ENCODE data around the gene STAT2.

The STAT2 gene

GRCh38 chr12:56311003-56311402 is 48.9 kb downstream of the STAT2 start:
- TF ChIP-seq CTCF (conservative IDR thresholded peaks at IDR 0.05; ENCODE audit: low read length) (no peak), EZH2phosphoT487 (IDR thresholded peaks at IDR 0.05; ENCODE audit: borderline replicate concordance) (no peak)
- Histone ChIP-seq H3K9me2 (replicated peaks; ENCODE audit: low read depth, low read length) (no peaks in the 10 kb centered on the region), H3K9ac (ENCODE audit: low read depth, low read length, poor library complexity, severe bottlenecking) (no peak overlapping the region), H2AFZ (ENCODE audit: low read length) (no peak overlapping the region), H4K20me1 (ENCODE audit: insufficient read depth, low read length, poor library complexity, severe bottlenecking) (no peaks in the 10 kb centered on the region), H3K79me2 (ENCODE audit: insufficient read depth, low read length) (peaks cover 20% of the 10 kb centered on the region), H3K9me3 (ENCODE audit: insufficient read depth, low read depth, low read length) (no peaks in the 10 kb centered on the region), H3K4me1 (ENCODE audit: insufficient read depth, low read length, poor library complexity, severe bottlenecking) (peaks cover 14% of the 10 kb centered on the region), H3K27me3 (ENCODE audit: insufficient read depth, low read length, poor library complexity, severe bottlenecking) (no peaks in the 10 kb centered on the region), H3K4me3 (ENCODE audit: low read length, poor library complexity, severe bottlenecking) (no peak overlapping the region), H3K36me3 (ENCODE audit: insufficient read depth, low read length) (no peaks in the 10 kb centered on the region), H3K4me2 (ENCODE audit: low read depth, low read length, poor library complexity, severe bottlenecking) (no peak overlapping the region), H3F3A (ENCODE audit: low read depth) (no peaks in the 10 kb centered on the region)

GRCh38 chr12:56308714-56309113 is 51.2 kb downstream of the STAT2 start:
- no peaks in the 10 kb centered on the region for H3K36me3 ChIP-seq (ENCODE audit: insufficient read depth, low read length)
- H3K4me1 ChIP-seq (ENCODE audit: insufficient read depth, low read length, poor library complexity, severe bottlenecking), result no peaks in the 10 kb centered on the region
- no peaks in the 10 kb centered on the region for H3F3A ChIP-seq (ENCODE audit: low read depth)

DNA sequence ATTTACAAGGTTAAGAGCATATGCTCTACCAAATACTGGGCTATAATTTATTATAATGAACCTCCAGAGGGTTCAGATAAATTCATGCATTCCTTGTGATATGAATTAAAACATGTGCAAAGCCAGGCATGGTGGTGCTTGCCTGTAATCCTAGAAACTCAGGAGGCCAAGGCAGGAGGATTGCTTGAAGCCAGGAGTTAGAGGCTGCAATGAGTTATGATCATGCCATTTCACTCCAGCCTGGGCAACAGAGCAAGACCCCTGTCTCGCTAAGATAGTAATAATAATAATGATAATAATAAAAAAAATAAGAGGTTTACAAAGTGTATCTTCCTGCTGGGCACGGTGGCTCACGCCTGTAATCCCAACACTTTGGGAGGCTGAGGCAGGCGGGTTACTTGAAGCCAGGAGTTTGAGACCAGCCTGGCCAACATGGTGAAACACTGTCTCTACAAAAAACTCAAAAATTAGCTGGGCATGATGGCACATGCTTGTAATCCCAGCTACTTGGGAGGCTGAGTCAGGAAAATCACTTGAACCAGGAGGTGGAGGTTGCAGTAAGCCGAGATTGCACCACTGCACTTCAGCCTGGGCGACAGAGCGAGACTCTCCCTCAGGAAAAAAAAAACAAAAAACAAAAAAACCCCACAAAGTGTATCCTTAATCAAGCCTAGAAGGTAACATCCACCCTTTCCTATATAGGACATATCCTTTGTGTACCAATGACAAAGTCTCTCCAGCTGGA is 52.5 kb downstream of the STAT2 start:
- Histone ChIP-seq H3K9me3 (ENCODE audit: insufficient read depth, low read depth, low read length) (no peaks in the 10 kb centered on the region), H2AFZ (ENCODE audit: low read length) (no peak overlapping the region), H4K20me1 (ENCODE audit: insufficient read depth, low read length, poor library complexity, severe bottlenecking) (no peaks in the 10 kb centered on the region), H3K4me3 (ENCODE audit: low read length, poor library complexity, severe bottlenecking) (no peak overlapping the region), H3F3A (ENCODE audit: low read depth) (no peaks in the 10 kb centered on the region), H3K36me3 (ENCODE audit: insufficient read depth, low read length) (no peaks in the 10 kb centered on the region), H3K9ac (ENCODE audit: low read depth, low read length, poor library complexity, severe bottlenecking) (no peak overlapping the region), H3K4me2 (ENCODE audit: low read depth, low read length, poor library complexity, severe bottlenecking) (no peak overlapping the region), H3K27me3 (ENCODE audit: insufficient read depth, low read length, poor library complexity, severe bottlenecking) (no peaks in the 10 kb centered on the region), H3K4me1 (ENCODE audit: insufficient read depth, low read length, poor library complexity, severe bottlenecking) (no peaks in the 10 kb centered on the region), H3K9me2 (replicated peaks; ENCODE audit: low read depth, low read length) (no peaks in the 10 kb centered on the region), H3K79me2 (ENCODE audit: insufficient read depth, low read length) (0 out of 2 replicates have a peak, but pooled peaks cover 3% of the 10 kb centered on the region)
- TF ChIP-seq CTCF (conservative IDR thresholded peaks at IDR 0.05; ENCODE audit: low read length) (no peak), EZH2phosphoT487 (IDR thresholded peaks at IDR 0.05; ENCODE audit: borderline replicate concordance) (no peak)

More at GRCh38 chr12:56308714-56309113, 51.2 kb downstream of the STAT2 start:
- H3K9ac ChIP-seq (ENCODE audit: low read depth, low read length, poor library complexity, severe bottlenecking), result no peak overlapping the region
- TF ChIP-seq CTCF (conservative IDR thresholded peaks at IDR 0.05; ENCODE audit: low read length), result no peak
- no peak for TF ChIP-seq EZH2phosphoT487 (IDR thresholded peaks at IDR 0.05; ENCODE audit: borderline replicate concordance)
- H3K9me3 ChIP-seq (ENCODE audit: insufficient read depth, low read depth, low read length), result no peaks in the 10 kb centered on the region
- no peak overlapping the region for H2AFZ ChIP-seq (ENCODE audit: low read length)
- peaks cover 4% of the 10 kb centered on the region for H3K79me2 ChIP-seq (ENCODE audit: insufficient read depth, low read length)
- H3K9me2 ChIP-seq (replicated peaks; ENCODE audit: low read depth, low read length), result no peaks in the 10 kb centered on the region
- H3K4me3 ChIP-seq (ENCODE audit: low read length, poor library complexity, severe bottlenecking), result no peak overlapping the region
- no peaks in the 10 kb centered on the region for H4K20me1 ChIP-seq (ENCODE audit: insufficient read depth, low read length, poor library complexity, severe bottlenecking)
- H3K27me3 ChIP-seq (ENCODE audit: insufficient read depth, low read length, poor library complexity, severe bottlenecking), result no peaks in the 10 kb centered on the region
- H3K4me2 ChIP-seq (ENCODE audit: low read depth, low read length, poor library complexity, severe bottlenecking), result no peak overlapping the region

Measured in Loucy (cell line).